GM13976 (cell line): ENCODE data around the gene PI16.
"Not testable (repeated sequence)": the region's sequence is repeated elsewhere in the genome, so short reads cannot be mapped to it uniquely, and the experiment has no call there.

Source experiments
- DNase-seq: peaks from one replicate; pipeline ENCODE4 v3.0.0; 2012; ENCODE audit warnings: low spot score
- in situ Hi-C: fragments of 300-500 bp; cut with MboI; formaldehyde crosslinking; loops from one replicate; pipeline ENCODE4 v1.12.0; 2022; ENCODE audit warnings: low sequenced_read_pairs, mixed read lengths, inconsistent platforms; ENCODE audit not compliant: unreplicated experiment
- TF ChIP-seq, protein P1 (sequence below): IDR thresholded peaks from 2 replicates; pipeline ENCODE4 v1.5.1; 2012; ENCODE audit warnings: borderline replicate concordance, mild to moderate bottlenecking; ENCODE audit not compliant: insufficient read depth; ENCODE audit errors: extremely low read depth, missing control alignments, control extremely low read depth

PI16 gene

DNA sequence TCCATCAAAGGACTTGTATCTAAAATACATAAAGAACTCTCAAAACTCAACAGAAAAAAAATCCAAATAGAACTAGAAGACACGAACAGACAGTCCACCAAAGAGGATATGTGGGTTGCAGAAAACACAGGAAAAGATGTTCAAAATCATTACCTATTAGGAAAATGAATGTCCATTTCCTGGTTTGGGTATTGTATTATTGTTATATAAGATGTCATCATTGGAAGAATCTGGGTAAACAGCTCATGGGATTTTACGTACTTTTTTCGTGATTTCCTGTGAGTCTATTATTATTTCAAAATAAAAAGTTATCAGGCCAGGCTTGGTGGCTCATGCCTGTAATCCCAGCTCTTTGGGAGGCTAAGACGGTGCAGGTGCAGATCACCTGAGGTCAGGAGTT, 9.2 kb upstream of the PI16 start:
- in situ Hi-C loops = no loop called here
- TF ChIP-seq, protein P1, sequence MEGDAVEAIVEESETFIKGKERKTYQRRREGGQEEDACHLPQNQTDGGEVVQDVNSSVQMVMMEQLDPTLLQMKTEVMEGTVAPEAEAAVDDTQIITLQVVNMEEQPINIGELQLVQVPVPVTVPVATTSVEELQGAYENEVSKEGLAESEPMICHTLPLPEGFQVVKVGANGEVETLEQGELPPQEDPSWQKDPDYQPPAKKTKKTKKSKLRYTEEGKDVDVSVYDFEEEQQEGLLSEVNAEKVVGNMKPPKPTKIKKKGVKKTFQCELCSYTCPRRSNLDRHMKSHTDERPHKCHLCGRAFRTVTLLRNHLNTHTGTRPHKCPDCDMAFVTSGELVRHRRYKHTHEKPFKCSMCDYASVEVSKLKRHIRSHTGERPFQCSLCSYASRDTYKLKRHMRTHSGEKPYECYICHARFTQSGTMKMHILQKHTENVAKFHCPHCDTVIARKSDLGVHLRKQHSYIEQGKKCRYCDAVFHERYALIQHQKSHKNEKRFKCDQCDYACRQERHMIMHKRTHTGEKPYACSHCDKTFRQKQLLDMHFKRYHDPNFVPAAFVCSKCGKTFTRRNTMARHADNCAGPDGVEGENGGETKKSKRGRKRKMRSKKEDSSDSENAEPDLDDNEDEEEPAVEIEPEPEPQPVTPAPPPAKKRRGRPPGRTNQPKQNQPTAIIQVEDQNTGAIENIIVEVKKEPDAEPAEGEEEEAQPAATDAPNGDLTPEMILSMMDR = no peak
- no peak for DNase-seq

DNA sequence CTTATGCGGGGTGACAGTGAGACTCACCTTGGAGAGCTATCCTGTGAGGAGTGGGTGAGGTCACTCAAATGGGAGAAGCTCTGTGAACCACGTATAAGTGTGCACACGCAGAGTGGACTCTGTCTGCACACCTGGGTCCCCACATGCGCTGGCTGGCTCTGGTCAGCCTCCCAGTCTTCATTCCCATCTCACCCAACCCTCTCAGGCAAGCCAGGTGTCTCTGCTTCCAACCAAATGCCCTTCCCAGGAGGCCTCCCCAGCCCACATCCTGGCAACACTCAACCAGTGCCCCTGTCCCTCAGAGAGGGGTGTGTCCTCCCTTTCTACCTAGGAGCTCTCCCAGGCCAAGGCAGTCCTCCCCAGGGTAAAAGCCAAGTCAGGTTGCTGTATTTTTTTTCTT, 8.0 kb upstream of the PI16 start:
- no peak for DNase-seq
- TF ChIP-seq, protein P1 = no peak

DNA sequence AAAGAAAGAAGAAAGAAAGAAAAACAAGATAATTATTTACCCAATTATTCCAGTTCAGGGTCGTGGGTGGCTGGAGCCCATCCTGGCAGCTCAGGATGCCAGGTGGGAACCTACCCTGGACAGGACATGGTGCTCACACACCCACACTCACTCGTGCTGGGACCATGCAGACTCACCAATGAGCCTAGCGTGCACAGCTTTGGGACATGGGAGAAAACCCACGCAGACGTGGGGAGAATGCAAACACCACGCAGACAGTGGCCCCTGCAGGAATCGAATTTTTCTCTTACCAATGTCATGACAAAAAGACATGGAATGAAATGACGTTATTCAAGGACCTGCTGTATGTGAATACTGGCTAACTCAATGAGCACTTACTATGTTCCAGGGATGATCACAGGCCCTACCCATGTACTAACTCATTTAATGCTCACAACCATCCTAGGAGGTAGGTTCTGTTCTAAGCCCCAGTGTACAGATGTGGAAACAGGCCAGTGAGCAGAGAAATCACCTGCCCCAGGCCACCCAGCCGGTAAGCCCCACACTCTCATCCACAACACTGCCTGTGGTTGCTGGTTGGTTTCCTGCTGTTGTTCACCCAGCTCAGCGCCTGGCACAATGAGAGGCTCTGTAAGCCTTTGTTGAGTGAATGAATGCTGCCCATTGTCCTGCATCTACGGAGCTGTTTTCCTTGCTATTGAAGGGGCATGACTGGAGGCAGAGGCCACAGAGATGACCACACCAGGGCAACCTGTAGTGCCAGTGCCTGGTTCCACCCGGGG, 6.8 kb upstream of the PI16 start:
- TF ChIP-seq, protein P1 = no peak
- in situ Hi-C loops = no loop called here
- no peak for DNase-seq

More for the DNA sequence above, 8.0 kb upstream of the PI16 start:
- in situ Hi-C loops = no loop called here

DNA sequence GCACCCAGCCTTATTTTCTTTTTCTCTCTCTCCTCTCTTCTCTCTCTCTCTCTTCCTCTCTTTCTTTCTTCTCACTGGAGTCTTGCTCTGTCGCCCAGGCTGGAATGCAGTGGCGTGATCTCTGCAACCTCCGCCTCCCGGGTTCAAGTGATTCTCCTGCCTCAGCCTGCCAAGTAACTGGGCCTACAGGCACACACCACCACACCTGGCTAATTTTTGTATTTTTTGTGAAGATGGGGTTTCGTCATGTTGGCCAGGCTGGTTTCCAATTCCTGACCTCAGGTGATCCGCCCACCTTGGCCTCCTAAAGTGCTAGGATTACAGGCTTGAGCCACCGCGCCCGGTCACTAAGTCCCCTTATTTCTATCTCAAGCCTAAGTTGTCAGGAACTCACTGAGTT, 5.5 kb upstream of the PI16 start:
- in situ Hi-C loops, DNase-seq: not testable (repeated sequence)

DNA sequence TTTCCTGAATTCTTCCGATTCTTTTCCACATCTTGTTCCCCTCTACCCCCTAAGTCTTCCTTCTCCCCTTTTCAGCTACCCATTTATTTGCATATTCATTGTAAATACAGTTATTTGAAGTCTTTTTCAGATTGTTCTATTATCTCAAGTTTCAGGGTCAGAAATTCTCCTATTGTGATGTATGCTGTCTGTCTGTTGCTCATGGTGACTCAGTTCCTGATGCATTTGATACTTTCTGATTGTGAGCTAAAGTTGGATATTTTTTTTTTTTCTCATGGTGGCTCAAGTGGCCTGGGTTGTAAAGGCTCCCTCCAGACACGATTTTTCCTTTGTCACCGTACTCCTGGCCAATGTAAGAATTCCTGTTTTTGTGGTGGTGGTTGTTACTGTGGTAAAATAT, 4.9 kb upstream of the PI16 start:
- TF ChIP-seq, protein P1 = no peak
- in situ Hi-C loops = no loop called here

DNA sequence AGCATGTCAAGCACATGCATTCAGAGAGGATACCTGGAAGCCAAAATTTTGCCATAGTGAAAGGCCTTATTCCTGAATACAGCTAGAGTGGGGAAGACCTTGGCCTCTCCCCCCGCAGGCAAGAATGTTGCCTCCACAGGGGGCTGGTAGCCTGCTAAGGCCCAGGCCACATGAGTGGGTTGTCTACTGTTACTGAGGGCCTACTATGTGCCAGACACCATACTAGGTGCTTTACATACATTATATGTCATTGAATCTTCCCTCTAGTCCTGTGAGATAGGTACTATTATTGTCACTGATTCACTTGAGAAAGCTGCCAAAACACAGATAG, 642 bp upstream of the PI16 start:
- no peak for DNase-seq
- TF ChIP-seq, protein P1 = no peak
- in situ Hi-C loops = no loop called here

More for the DNA sequence above, 4.9 kb upstream of the PI16 start:
- DNase-seq = no peak

DNA sequence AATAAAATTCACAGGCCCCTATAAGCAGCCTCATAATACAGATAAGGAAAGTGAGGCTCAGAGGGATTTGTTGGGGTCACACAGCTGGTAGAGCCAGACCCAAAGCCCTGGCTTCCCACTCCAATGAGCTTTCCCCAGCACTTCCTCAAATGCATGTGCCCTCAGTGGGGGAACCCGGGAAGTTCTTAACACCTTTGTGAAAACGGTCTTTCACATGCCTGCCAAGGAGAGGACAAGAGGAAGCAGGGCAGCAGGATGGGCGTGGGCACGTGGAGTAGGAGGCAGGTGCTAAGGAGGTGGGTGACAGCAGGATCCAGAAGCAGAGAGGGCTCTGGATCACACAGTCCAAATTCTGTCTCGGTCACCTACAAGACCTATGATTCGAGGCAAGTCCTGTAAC, 598 bp downstream of the PI16 start:
- TF ChIP-seq, protein P1 = no peak
- DNase-seq = no peak
- in situ Hi-C loops = no loop called here
